Suprapubic skin (tissue), 4 donors: ENCODE results near the gene ANKRD17. TPM values are rescaled to one million over a fixed set of nuclear protein-coding genes. Genes with fewer than 3 reads are reported as not detected.

Source experiments
- DNase-seq, 2 donors: peaks; one replicate each; pipeline ENCODE4 v3.0.0-alpha.2; 2019; ENCODE audit warnings: low spot score in 2 of 2
- H3K27ac ChIP-seq: fragments of 200-600 bp; sonication (generic); one replicate; pipeline ENCODE4 v1.5.1; 2019
- H3K27me3 ChIP-seq: fragments of 200-600 bp; sonication (generic); one replicate; pipeline ENCODE4 v1.5.1; 2019
- H3K36me3 ChIP-seq: fragments of 200-600 bp; sonication (generic); one replicate; pipeline ENCODE4 v1.5.1; 2019
- H3K4me1 ChIP-seq: fragments of 200-600 bp; sonication (generic); one replicate; pipeline ENCODE4 v1.5.1; 2019
- H3K4me3 ChIP-seq: fragments of 200-600 bp; sonication (generic); one replicate; pipeline ENCODE4 v1.5.1; 2019; ENCODE audit warnings: mild to moderate bottlenecking
- H3K9me3 ChIP-seq: fragments of 200-600 bp; sonication (generic); one replicate; pipeline ENCODE4 v1.5.1; 2019
- CTCF ChIP-seq, 2 donors: fragments of 200-600 bp in 1 of 2; fragments of 450-650 bp in 1 of 2; sonication (generic) in 1 of 2; IDR thresholded peaks; one replicate each; pipeline ENCODE4 v1.5.1; 2016 to 2019; ENCODE audit warnings: antibody characterized with exemption in 2 of 2, mild to moderate bottlenecking in 1 of 2, moderate library complexity in 1 of 2
- EP300 ChIP-seq: sonication (generic); formaldehyde crosslinking; IDR thresholded peaks from one replicate; pipeline ENCODE4 v1.6.1; 2017; ENCODE audit warnings: antibody characterized with exemption
- POLR2A ChIP-seq, 2 donors: fragments of 450-650 bp; IDR thresholded peaks; one replicate each; pipeline ENCODE4 v1.6.1; 2017; ENCODE audit warnings: antibody characterized with exemption in 2 of 2, mild to moderate bottlenecking in 2 of 2, moderate library complexity in 2 of 2
- POLR2AphosphoS5 ChIP-seq, 3 donors: sonication (generic); formaldehyde crosslinking; IDR thresholded peaks; one replicate each; pipeline ENCODE4 v1.6.1; 2017; ENCODE audit warnings: antibody characterized with exemption in 3 of 3
- WGBS: methylation state at CpG from one replicate; pipeline ENCODE4 v1.1.5; 2018; 5-methylcytosine and 5-hydroxymethylcytosine counted together
- total RNA-seq, 4 donors: library from RNA; depleted of rRNA; stranded (reverse); fragments of >200 nt; gene quantifications; one replicate each; pipeline ENCODE4 v1.1.0, GENCODE V29; 2016

ANKRD17 gene
- total RNA-seq, 4 donors from 2014 or later, result 68.2 to 80.2 (median 71.1) TPM

GRCh38 chr4:73247100-73247499 is 11.5 kb downstream of the ANKRD17 start:
- H3K27ac ChIP-seq, result no peak overlapping the region
- no peaks in the 10 kb centered on the region for H3K9me3 ChIP-seq
- no peak overlapping the region for H3K4me3 ChIP-seq
- no peak for DNase-seq
- H3K36me3 ChIP-seq, result no peaks in the 10 kb centered on the region
- H3K4me1 ChIP-seq, result peaks cover 3% of the 10 kb centered on the region
- no peak for TF ChIP-seq POLR2AphosphoS5 (IDR thresholded peaks at IDR 0.05)
- no peak for TF ChIP-seq EP300
- TF ChIP-seq CTCF (IDR thresholded peaks at IDR 0.05), result no peak
- no peak for TF ChIP-seq POLR2A (IDR thresholded peaks at IDR 0.05)
- H3K27me3 ChIP-seq, result no peaks in the 10 kb centered on the region

- TF ChIP-seq POLR2A (IDR thresholded peaks at IDR 0.05) (no peak), EP300 (no peak), POLR2AphosphoS5 (IDR thresholded peaks at IDR 0.05) (no peak), CTCF (IDR thresholded peaks at IDR 0.05) (no peak)
- 87% methylated on average over 2 of the region's 2 CpGs for WGBS
These were observed 12.6 kb downstream of the ANKRD17 start for GRCh38 chr4:73245955-73246354.

GRCh38 chr4:73244945-73245601 is 13.5 kb downstream of the ANKRD17 start:
- H3K27me3 ChIP-seq, result no peaks in the 10 kb centered on the region
- no peaks in the 10 kb centered on the region for H3K9me3 ChIP-seq
- WGBS, result 91% methylated on average over 4 of the region's 4 CpGs
- TF ChIP-seq EP300, result no peak
- no peak for TF ChIP-seq POLR2A (IDR thresholded peaks at IDR 0.05)
- DNase-seq, result no peak
- H3K4me1 ChIP-seq, result peaks cover 3% of the 10 kb centered on the region
- no peaks in the 10 kb centered on the region for H3K36me3 ChIP-seq
- no peak overlapping the region for H3K4me3 ChIP-seq
- H3K27ac ChIP-seq, result no peak overlapping the region

More at GRCh38 chr4:73245955-73246354, 12.6 kb downstream of the ANKRD17 start:
- no peak overlapping the region for H3K4me3 ChIP-seq
- no peak for DNase-seq
- no peaks in the 10 kb centered on the region for H3K9me3 ChIP-seq
- H3K27ac ChIP-seq, result no peak overlapping the region
- H3K36me3 ChIP-seq, result no peaks in the 10 kb centered on the region
- H3K4me1 ChIP-seq, result no peaks in the 10 kb centered on the region
- H3K27me3 ChIP-seq, result no peaks in the 10 kb centered on the region

- Histone ChIP-seq H3K27me3 (no peaks in the 10 kb centered on the region), H3K9me3 (no peaks in the 10 kb centered on the region), H3K4me3 (no peak overlapping the region), H3K4me1 (peaks cover 8% of the 10 kb centered on the region), H3K27ac (no peak overlapping the region), H3K36me3 (peaks cover 3% of the 10 kb centered on the region)
- no peak for TF ChIP-seq POLR2AphosphoS5 (IDR thresholded peaks at IDR 0.05)
- DNase-seq, result no peak
- 85% methylated on average over 2 of the region's 2 CpGs for WGBS
These were observed 21.6 kb downstream of the ANKRD17 start for GRCh38 chr4:73237044-73237443.

- WGBS, result 80% methylated on average over 1 of the region's 1 CpG
- Histone ChIP-seq H3K9me3 (no peaks in the 10 kb centered on the region), H3K4me1 (peaks cover 8% of the 10 kb centered on the region), H3K4me3 (no peak overlapping the region), H3K27me3 (no peaks in the 10 kb centered on the region), H3K27ac (no peak overlapping the region), H3K36me3 (peaks cover 3% of the 10 kb centered on the region)
- TF ChIP-seq POLR2A (IDR thresholded peaks at IDR 0.05) (no peak), EP300 (no peak), POLR2AphosphoS5 (IDR thresholded peaks at IDR 0.05) (no peak), CTCF (IDR thresholded peaks at IDR 0.05) (no peak)
- DNase-seq, result no peak
These were observed 22.4 kb downstream of the ANKRD17 start for GRCh38 chr4:73236151-73236550.

GRCh38 chr4:73234712-73235111 is 23.9 kb downstream of the ANKRD17 start:
- whole genome bisulfite sequencing, result 100% methylated on average over 1 of the region's 1 CpG
- no peak for TF ChIP-seq CTCF (IDR thresholded peaks at IDR 0.05)
- no peak for TF ChIP-seq POLR2A (IDR thresholded peaks at IDR 0.05)
- no peak for TF ChIP-seq EP300
- TF ChIP-seq POLR2AphosphoS5 (IDR thresholded peaks at IDR 0.05), result no peak

More at GRCh38 chr4:73234712-73235111, 23.9 kb downstream of the ANKRD17 start:
- DNase-seq, result no peak
- Histone ChIP-seq H3K27me3 (no peaks in the 10 kb centered on the region), H3K36me3 (peaks cover 3% of the 10 kb centered on the region), H3K4me1 (peaks cover 4% of the 10 kb centered on the region), H3K4me3 (no peak overlapping the region), H3K27ac (no peak overlapping the region), H3K9me3 (no peaks in the 10 kb centered on the region)
